T-helper 2 cell treated with Interferon-gamma antibody and Interleukin-4, amounts not matched to agents 100 ng/mL and 5 ng/mL, for 36 hours (primary cell): Measurements from ENCODE around the gene RTRAF. TPM values are rescaled to one million over a fixed set of nuclear protein-coding genes. Genes with fewer than 3 reads are reported as not detected.

ENCODE experiments used
- intact Hi-C: fragments of 100-400 bp; cut with micrococcal nuclease; formaldehyde crosslinking; loops from one replicate; pipeline ENCODE4 v1.15.1; 2023
- total RNA-seq: library from RNA; stranded (reverse); gene quantifications from 2 replicates; pipeline ENCODE4 v1.2.3, GENCODE V29; 2022

The RTRAF gene
- total RNA-seq, 1 donor from 2014 or later: 182 TPM

- intact Hi-C loops: loop anchor here (10.0 kb wide), 1 partner anchor 131 kb away; no protein-coding TSS in a partner anchor
These were observed 4.1 kb downstream of the RTRAF start for GRCh38 chr14:51993285-51993920.

GRCh38 chr14:51996148-51996746 lies 6.9 kb downstream of the RTRAF start:
- intact Hi-C loops: loop anchor here (1.0 to 10.0 kb wide), 3 partner anchors 129 to 477 kb away; no protein-coding TSS in a partner anchor

GRCh38 chr14:51998348-51998747 lies 9.0 kb downstream of the RTRAF start:
- intact Hi-C loops: loop anchor here (10.0 kb wide), 1 partner anchor 126 kb away; no protein-coding TSS in a partner anchor

GRCh38 chr14:51999084-51999483 lies 9.7 kb downstream of the RTRAF start:
- intact Hi-C loops: loop anchor here (10.0 kb wide), 1 partner anchor 126 kb away; no protein-coding TSS in a partner anchor

- intact Hi-C loops: no loop called here
These were observed 10.8 kb downstream of the RTRAF start for GRCh38 chr14:52000019-52000582.

- intact Hi-C loops: no loop called here
These were observed 11.3 kb downstream of the RTRAF start for GRCh38 chr14:52000696-52001095.

GRCh38 chr14:52002542-52002941 lies 13.2 kb downstream of the RTRAF start:
- intact Hi-C loops: no loop called here

- intact Hi-C loops: no loop called here
These were observed 14.0 kb downstream of the RTRAF start for GRCh38 chr14:52003324-52003723.

- intact Hi-C loops: no loop called here
These were observed 16.3 kb downstream of the RTRAF start for GRCh38 chr14:52005625-52006024.

GRCh38 chr14:52006361-52006760 lies 17.0 kb downstream of the RTRAF start:
- intact Hi-C loops: no loop called here

GRCh38 chr14:52007211-52007610 lies 17.9 kb downstream of the RTRAF start:
- intact Hi-C loops: no loop called here

- intact Hi-C loops: no loop called here
These were observed 18.3 kb downstream of the RTRAF start for GRCh38 chr14:52007637-52008036.

- intact Hi-C loops: no loop called here
These were observed 18.8 kb downstream of the RTRAF start for GRCh38 chr14:52008136-52008535.

GRCh38 chr14:52010173-52010693 lies 20.9 kb downstream of the RTRAF start:
- intact Hi-C loops: no loop called here

- intact Hi-C loops: no loop called here
These were observed 22.2 kb downstream of the RTRAF start for GRCh38 chr14:52011523-52011922.

- intact Hi-C loops: no loop called here
These were observed 23.3 kb downstream of the RTRAF start for GRCh38 chr14:52012635-52013034.

- intact Hi-C loops: no loop called here
These were observed 24.7 kb downstream of the RTRAF start for GRCh38 chr14:52013984-52014600.

GRCh38 chr14:52014601-52015267 lies 25.4 kb downstream of the RTRAF start:
- intact Hi-C loops: no loop called here

GRCh38 chr14:52015411-52016030 lies 26.2 kb downstream of the RTRAF start:
- intact Hi-C loops: no loop called here

- intact Hi-C loops: no loop called here
These were observed 28.9 kb downstream of the RTRAF start for GRCh38 chr14:52018252-52018651.

- intact Hi-C loops: no loop called here
These were observed 29.6 kb downstream of the RTRAF start for GRCh38 chr14:52018970-52019369.
